SK-N-SH (cell line): ENCODE measurements around the gene ERN1. TPM values are rescaled to one million over a fixed set of nuclear protein-coding genes. Genes with fewer than 3 reads are reported as not detected.

ENCODE experiments used
- CTCF ChIA-PET: fragments of 300-600, 350-600 bp; formaldehyde crosslinking; extraction: SDS; loops from one replicate; lab custom pipeline; 2021; lab: Yijun Ruan, JAX
- POLR2A ChIA-PET: fragments of 350-600 bp; sonication (Branson Sonifier 250); formaldehyde crosslinking; extraction: SDS; loops from one replicate; lab custom pipeline; 2020; ENCODE audit warnings: antibody characterized with exemption, inconsistent platforms; lab: Yijun Ruan, JAX
- DNase-seq: peaks from one replicate; pipeline ENCODE4 v3.0.0; 2012
- H2AFZ ChIP-seq: fragments of 200-600 bp; sonication (generic); 2 replicates; pipeline ENCODE4 v1.8.1; 2016; ENCODE audit warnings: antibody characterized with exemption, mild to moderate bottlenecking, low read depth
- H3F3A ChIP-seq: fragments of 200-600 bp; sonication (generic); replicated peaks from 2 replicates; pipeline ENCODE3; 2016; ENCODE audit warnings: antibody characterized with exemption, mild to moderate bottlenecking; ENCODE audit not compliant: insufficient read depth
- H3K27ac ChIP-seq, 2 experiments: fragments of 200-500 bp in 1 of 2; fragments of 200-600 bp in 1 of 2; sonication (Bioruptor generic) in 1 of 2; sonication (generic), shearing (Covaris generic) in 1 of 2; 2 replicates each; pipeline versions ENCODE4 v1.5.1 to v1.6.1; 2014 to 2016; ENCODE audit warnings: low read depth in 2 of 2, inconsistent platforms in 1 of 2, low read length in 1 of 2, mild to moderate bottlenecking in 1 of 2, mixed read lengths in 1 of 2
- H3K27me3 ChIP-seq: fragments of 200-600 bp; sonication (generic), shearing (Covaris generic); 2 replicates; pipeline ENCODE4 v1.6.1; 2016; ENCODE audit warnings: mixed run types; ENCODE audit not compliant: insufficient read depth
- H3K36me3 ChIP-seq, 2 experiments: fragments of 200-500 bp in 1 of 2; fragments of 200-600 bp in 1 of 2; sonication (Bioruptor generic) in 1 of 2; sonication (generic) in 1 of 2; replicated peaks in 1 of 2; 2 replicates each; pipeline versions ENCODE3 to v1.5.1; 2014 to 2016; ENCODE audit warnings: low read length in 1 of 2, mild to moderate bottlenecking in 1 of 2; ENCODE audit not compliant: insufficient read depth in 2 of 2, control insufficient read depth in 1 of 2
- H3K4me1 ChIP-seq, 2 experiments: fragments of 200-500 bp in 1 of 2; fragments of 200-600 bp in 1 of 2; sonication (Bioruptor generic) in 1 of 2; sonication (generic), shearing (Covaris generic) in 1 of 2; 2 replicates each; pipeline versions ENCODE4 v1.5.1 to v1.6.1; 2014 to 2016; ENCODE audit warnings: low read depth in 1 of 2, low read length in 1 of 2, mixed run types in 1 of 2; ENCODE audit not compliant: insufficient read depth in 2 of 2, control insufficient read depth in 1 of 2
- H3K4me2 ChIP-seq: fragments of 200-600 bp; sonication (generic), shearing (Covaris generic); 2 replicates; pipeline ENCODE4 v1.6.1; 2017; ENCODE audit warnings: mixed run types
- H3K4me3 ChIP-seq, 2 experiments: fragments of 200-500 bp in 1 of 2; fragments of 200-600 bp in 1 of 2; sonication (Bioruptor generic) in 1 of 2; sonication (generic), shearing (Covaris generic) in 1 of 2; 2 replicates each; pipeline versions ENCODE4 v1.5.1 to v1.8.1; 2014 to 2016; ENCODE audit warnings: low read depth in 2 of 2, inconsistent platforms in 1 of 2, low read length in 1 of 2, mild to moderate bottlenecking in 1 of 2, mixed read lengths in 1 of 2, moderate library complexity in 1 of 2
- H3K79me2 ChIP-seq: fragments of 200-600 bp; sonication (generic); 2 replicates; pipeline ENCODE4 v1.8.1; 2017; ENCODE audit warnings: mild to moderate bottlenecking; ENCODE audit not compliant: insufficient read depth
- H3K9ac ChIP-seq: fragments of 200-600 bp; sonication (generic); 2 replicates; pipeline ENCODE4 v1.6.1; 2017; ENCODE audit warnings: mixed run types
- H3K9me2 ChIP-seq: fragments of 200-600 bp; sonication (generic); 2 replicates; pipeline ENCODE4 v1.6.1; 2017; ENCODE audit warnings: mixed run types
- H3K9me3 ChIP-seq: fragments of 200-600 bp; sonication (generic); 2 replicates; pipeline ENCODE4 v1.6.1; 2017; ENCODE audit warnings: mixed run types, mild to moderate bottlenecking, moderate library complexity
- H4K20me1 ChIP-seq: fragments of 200-600 bp; sonication (generic); 2 replicates; pipeline ENCODE4 v1.6.1; 2017; ENCODE audit warnings: mild to moderate bottlenecking, mixed run types; ENCODE audit not compliant: insufficient read depth
- CHD2 ChIP-seq: fragments of 150-350 bp; IDR thresholded peaks from 2 replicates; pipeline ENCODE4 v1.6.1; 2018; ENCODE audit warnings: low read length; ENCODE audit not compliant: partially characterized antibody
- FOSL2 ChIP-seq: IDR thresholded peaks from 2 replicates; pipeline ENCODE4 v1.4.0; 2012; ENCODE audit warnings: low read depth, mild to moderate bottlenecking, moderate library complexity, borderline replicate concordance
- GABPA ChIP-seq: IDR thresholded peaks from 2 replicates; pipeline ENCODE4 v1.4.0; 2012; ENCODE audit warnings: low read depth, mild to moderate bottlenecking
- GATA2 ChIP-seq: sonication (generic); formaldehyde crosslinking; IDR thresholded peaks from 2 replicates; pipeline ENCODE4 v1.5.0; 2020; ENCODE audit warnings: mild to moderate bottlenecking, missing genetic modification reagents
- MEF2A ChIP-seq: IDR thresholded peaks from 2 replicates; pipeline ENCODE4 v1.4.0; 2012; ENCODE audit warnings: low read depth, borderline replicate concordance
- RAD21 ChIP-seq: IDR thresholded peaks from 2 replicates; pipeline ENCODE4 v1.6.1; 2012; ENCODE audit warnings: mild to moderate bottlenecking, low read length
- RCOR1 ChIP-seq: fragments of 150-350 bp; IDR thresholded peaks from 2 replicates; pipeline ENCODE4 v1.6.1; 2017; ENCODE audit warnings: antibody characterized with exemption, low read length
- RFX5 ChIP-seq: IDR thresholded peaks from 2 replicates; pipeline ENCODE4 v1.6.1; 2012; ENCODE audit warnings: mild to moderate bottlenecking, improper control_type of control experiment, low read length
- RXRA ChIP-seq: IDR thresholded peaks from 2 replicates; pipeline ENCODE4 v1.4.0; 2012; ENCODE audit warnings: low read depth, mild to moderate bottlenecking, borderline replicate concordance
- TAF1 ChIP-seq: IDR thresholded peaks from 2 replicates; pipeline ENCODE4 v1.6.1; 2012; ENCODE audit warnings: low read depth, mild to moderate bottlenecking, low read length, moderate library complexity, borderline replicate concordance
- WGBS: methylation state at CpG from one replicate; pipeline ENCODE4 v1.1.6; 2017; ENCODE audit warnings: low lambda C conversion rate; 5-methylcytosine and 5-hydroxymethylcytosine counted together
- polyA plus RNA-seq, 3 experiments: library from polyadenylated mRNA; depleted of rRNA; stranded (reverse); fragments of >200 nt; gene quantifications; 2 replicates each; pipeline ENCODE4 v1.2.3, GENCODE V29; 2012
- TF ChIP-seq, protein P1 (sequence below): fragments of 150-350 bp; IDR thresholded peaks from 2 replicates; pipeline ENCODE4 v1.6.1; 2017; ENCODE audit warnings: antibody characterized with exemption, low read length, low read depth, borderline replicate concordance
- TF ChIP-seq, protein P2 (sequence below): IDR thresholded peaks from 2 replicates; pipeline ENCODE4; 2012
- TF ChIP-seq, protein P3 (sequence below): fragments of 200-600 bp; sonication (generic); IDR thresholded peaks from 2 replicates; pipeline ENCODE4 v1.6.1; 2017; ENCODE audit warnings: antibody characterized with exemption, mild to moderate bottlenecking, moderate library complexity

ERN1 gene
- polyA plus RNA-seq, 1 of the 3 experiments (the other 2 are of a cell fraction): 7.3 TPM

DNA sequence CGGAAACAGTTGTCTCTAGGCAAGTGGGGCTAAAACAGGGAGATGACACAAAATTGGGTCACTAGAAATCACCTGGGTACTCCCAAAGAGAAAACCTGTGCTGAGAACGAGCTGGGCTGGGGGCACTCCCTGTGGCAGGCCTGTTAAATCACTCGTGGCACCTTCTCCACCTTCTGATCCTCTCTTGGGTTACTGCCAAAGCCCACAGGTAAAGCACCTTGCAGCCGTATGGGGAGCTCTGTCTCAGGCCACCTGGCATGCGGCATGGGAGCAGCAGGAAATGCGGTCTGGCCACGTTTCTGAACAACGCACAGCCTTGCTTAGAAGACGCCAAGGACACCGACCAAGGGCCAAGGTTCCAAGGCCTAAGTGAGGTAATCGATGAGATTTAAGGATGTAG lies 88.0 kb downstream of the ERN1 start:
- H3K9ac ChIP-seq: no peak overlapping the region
- no peak overlapping the region for H3K4me3 ChIP-seq
- H3K79me2 ChIP-seq: no peaks in the 10 kb centered on the region
- WGBS: 72% methylated on average over 11 of the region's 11 CpGs
- H2AFZ ChIP-seq: no peak overlapping the region
- no peaks in the 10 kb centered on the region for H3K27me3 ChIP-seq
- TF ChIP-seq CHD2: no peak
- no peak for TF ChIP-seq RXRA
- TF ChIP-seq, protein P1, sequence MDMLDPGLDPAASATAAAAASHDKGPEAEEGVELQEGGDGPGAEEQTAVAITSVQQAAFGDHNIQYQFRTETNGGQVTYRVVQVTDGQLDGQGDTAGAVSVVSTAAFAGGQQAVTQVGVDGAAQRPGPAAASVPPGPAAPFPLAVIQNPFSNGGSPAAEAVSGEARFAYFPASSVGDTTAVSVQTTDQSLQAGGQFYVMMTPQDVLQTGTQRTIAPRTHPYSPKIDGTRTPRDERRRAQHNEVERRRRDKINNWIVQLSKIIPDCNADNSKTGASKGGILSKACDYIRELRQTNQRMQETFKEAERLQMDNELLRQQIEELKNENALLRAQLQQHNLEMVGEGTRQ: no peak
- no peak overlapping the region for H3K27ac ChIP-seq
- H3K9me3 ChIP-seq: no peaks in the 10 kb centered on the region
- no peak for DNase-seq
- H3K4me1 ChIP-seq: no peaks in the 10 kb centered on the region
- no peaks in the 10 kb centered on the region for H3K9me2 ChIP-seq
- CTCF ChIA-PET: interaction anchor here (0.6 to 22.7 kb wide), 10 partner anchors 11 to 378 kb away, joined by 3 to 266 read pairs (median 5); no protein-coding TSS in a partner anchor
- POLR2A ChIA-PET: no interaction called here
- no peaks in the 10 kb centered on the region for H3F3A ChIP-seq
- peaks cover 4 to 43% of the 10 kb centered on the region in 2 experiments for H3K36me3 ChIP-seq
- no peaks in the 10 kb centered on the region for H4K20me1 ChIP-seq
- no peak overlapping the region for H3K4me2 ChIP-seq

DNA sequence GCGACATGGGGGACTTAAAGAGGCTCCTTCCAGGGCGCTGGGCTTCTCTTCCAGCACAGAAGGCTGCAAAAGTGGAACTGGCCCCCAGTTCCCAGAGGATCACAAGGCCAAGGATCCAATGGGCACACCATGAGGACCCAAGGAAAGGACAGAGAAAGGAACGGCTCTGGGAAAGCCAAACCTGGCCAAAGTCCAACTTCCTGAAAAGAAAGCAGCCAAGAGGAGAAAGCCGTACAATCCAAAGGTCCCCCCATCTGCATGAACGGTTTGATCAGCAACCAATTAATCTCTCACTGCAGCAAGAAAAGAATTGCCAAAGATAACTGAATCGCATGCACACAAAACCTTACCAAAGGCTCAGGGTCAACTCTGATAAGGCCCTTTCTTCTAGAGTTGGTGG lies 89.7 kb downstream of the ERN1 start:
- no peaks in the 10 kb centered on the region for H3K9me2 ChIP-seq
- no peak for DNase-seq
- no peak overlapping the region for H3K27ac ChIP-seq
- H3K9ac ChIP-seq: no peak overlapping the region
- peaks cover 2 to 28% of the 10 kb centered on the region in 2 experiments for H3K36me3 ChIP-seq
- POLR2A ChIA-PET: no interaction called here
- H2AFZ ChIP-seq: no peak overlapping the region
- H3K79me2 ChIP-seq: no peaks in the 10 kb centered on the region
- H3K9me3 ChIP-seq: no peaks in the 10 kb centered on the region
- H3K27me3 ChIP-seq: no peaks in the 10 kb centered on the region
- no peaks in the 10 kb centered on the region for H4K20me1 ChIP-seq
- no peak overlapping the region for H3K4me2 ChIP-seq
- TF ChIP-seq RFX5: no peak
- TF ChIP-seq MEF2A: no peak
- TF ChIP-seq, protein P2, sequence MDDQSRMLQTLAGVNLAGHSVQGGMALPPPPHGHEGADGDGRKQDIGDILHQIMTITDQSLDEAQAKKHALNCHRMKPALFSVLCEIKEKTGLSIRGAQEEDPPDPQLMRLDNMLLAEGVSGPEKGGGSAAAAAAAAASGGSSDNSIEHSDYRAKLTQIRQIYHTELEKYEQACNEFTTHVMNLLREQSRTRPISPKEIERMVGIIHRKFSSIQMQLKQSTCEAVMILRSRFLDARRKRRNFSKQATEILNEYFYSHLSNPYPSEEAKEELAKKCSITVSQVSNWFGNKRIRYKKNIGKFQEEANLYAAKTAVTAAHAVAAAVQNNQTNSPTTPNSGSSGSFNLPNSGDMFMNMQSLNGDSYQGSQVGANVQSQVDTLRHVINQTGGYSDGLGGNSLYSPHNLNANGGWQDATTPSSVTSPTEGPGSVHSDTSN: no peak
- TF ChIP-seq TAF1: no peak
- no peak for TF ChIP-seq GABPA
- TF ChIP-seq RCOR1: no peak
- TF ChIP-seq GATA2 (CRISPR knock-in tag): no peak
- TF ChIP-seq, protein P3, sequence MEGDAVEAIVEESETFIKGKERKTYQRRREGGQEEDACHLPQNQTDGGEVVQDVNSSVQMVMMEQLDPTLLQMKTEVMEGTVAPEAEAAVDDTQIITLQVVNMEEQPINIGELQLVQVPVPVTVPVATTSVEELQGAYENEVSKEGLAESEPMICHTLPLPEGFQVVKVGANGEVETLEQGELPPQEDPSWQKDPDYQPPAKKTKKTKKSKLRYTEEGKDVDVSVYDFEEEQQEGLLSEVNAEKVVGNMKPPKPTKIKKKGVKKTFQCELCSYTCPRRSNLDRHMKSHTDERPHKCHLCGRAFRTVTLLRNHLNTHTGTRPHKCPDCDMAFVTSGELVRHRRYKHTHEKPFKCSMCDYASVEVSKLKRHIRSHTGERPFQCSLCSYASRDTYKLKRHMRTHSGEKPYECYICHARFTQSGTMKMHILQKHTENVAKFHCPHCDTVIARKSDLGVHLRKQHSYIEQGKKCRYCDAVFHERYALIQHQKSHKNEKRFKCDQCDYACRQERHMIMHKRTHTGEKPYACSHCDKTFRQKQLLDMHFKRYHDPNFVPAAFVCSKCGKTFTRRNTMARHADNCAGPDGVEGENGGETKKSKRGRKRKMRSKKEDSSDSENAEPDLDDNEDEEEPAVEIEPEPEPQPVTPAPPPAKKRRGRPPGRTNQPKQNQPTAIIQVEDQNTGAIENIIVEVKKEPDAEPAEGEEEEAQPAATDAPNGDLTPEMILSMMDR: no peak
- no peak for TF ChIP-seq FOSL2
- TF ChIP-seq RAD21: no peak
- 88% methylated on average over 6 of the region's 6 CpGs for WGBS
- no peak overlapping the region for H3K4me3 ChIP-seq
- CTCF ChIA-PET: interaction anchor here (4.1 to 22.7 kb wide), 3 partner anchors 12 to 94 kb away, joined by 20 to 266 read pairs (median 37); no protein-coding TSS in a partner anchor
- H3K4me1 ChIP-seq: no peaks in the 10 kb centered on the region
- H3F3A ChIP-seq: no peaks in the 10 kb centered on the region
